ENCODE data around the gene SHISA7.

SHISA7 gene

DNA sequence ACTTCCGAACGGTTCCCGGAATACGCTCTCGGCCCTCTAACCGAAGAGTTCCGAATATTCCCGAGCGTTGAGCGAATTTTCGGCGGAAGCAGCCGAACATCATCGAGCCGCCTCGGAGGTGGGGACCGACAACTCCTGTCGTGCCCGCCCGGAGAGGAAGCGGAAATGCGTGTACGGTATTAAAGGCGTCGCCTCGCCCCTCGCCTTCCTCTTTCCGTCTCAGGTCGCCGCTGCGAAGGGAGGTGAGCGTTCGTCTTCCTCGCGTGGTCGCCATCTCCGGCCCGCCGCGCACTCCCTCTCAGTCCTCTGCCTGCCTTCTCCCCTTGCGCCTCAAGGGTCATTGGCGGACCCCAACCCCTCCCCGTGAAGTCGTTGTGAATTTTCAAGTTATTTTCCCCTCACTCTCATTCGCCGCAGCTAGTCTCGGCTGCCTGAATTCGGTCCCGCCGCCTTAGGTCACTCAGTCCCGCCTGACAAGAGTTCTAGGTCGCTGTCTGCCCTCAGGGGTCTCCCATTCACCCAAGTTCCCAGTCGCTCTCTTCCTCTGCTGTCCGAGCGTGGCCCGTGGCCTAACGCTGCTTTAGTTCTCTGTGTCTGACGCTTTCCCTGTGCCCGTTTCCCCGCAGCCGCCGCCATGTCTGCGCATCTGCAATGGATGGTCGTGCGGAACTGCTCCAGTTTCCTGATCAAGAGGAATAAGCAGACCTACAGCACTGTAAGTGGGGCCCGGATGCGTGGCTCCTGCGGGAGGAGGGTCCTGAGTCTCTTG, 57.2 kb downstream of the SHISA7 start, which contains the start of gene RPL28:
TSS of gene RPL28 (plus strand) at position 209 of the 769 bp plus-strand sequence. CDS start at position 635, 426 bp downstream.
- DNase-seq = peak; percentile 99

DNA sequence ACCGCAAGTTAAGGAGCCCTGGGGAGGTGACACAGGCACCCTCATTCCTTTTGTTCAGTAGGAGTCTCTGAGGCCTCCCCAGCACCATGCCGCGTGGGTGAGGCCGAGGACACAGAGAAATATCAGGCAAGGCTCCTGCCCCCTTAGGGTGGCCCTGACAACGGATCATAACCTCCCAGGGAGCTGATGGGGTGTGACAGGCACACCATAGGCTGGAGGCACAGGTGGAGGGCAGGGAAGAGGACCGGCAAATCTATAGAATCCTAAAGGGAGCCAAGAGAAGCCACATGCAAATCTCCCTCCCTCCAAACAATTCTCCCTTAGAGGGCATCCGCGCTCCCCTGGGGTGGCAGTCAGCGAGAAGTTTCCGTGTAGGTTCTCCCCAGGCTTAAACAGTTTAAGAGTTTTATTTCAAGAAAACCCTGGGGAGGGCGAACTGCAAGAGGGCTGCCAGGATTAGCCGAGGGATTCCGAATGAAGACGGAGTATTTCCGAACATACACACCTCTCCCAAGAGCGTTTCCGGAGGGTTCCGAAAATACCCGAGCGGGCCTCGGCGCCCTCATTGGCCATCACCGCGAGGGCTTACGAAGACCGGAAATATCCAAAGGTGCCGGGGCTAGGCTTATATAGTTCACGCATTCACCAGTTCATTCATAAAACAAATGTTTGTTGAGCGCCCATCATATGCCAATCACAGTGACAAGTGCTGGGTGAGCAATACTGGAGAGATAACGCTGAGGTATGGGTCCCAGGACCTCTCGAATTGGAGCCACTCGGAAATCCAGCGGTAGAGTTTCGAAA, 58.0 kb downstream of the SHISA7 start:
- peak; percentile 97 for DNase-seq

DNA sequence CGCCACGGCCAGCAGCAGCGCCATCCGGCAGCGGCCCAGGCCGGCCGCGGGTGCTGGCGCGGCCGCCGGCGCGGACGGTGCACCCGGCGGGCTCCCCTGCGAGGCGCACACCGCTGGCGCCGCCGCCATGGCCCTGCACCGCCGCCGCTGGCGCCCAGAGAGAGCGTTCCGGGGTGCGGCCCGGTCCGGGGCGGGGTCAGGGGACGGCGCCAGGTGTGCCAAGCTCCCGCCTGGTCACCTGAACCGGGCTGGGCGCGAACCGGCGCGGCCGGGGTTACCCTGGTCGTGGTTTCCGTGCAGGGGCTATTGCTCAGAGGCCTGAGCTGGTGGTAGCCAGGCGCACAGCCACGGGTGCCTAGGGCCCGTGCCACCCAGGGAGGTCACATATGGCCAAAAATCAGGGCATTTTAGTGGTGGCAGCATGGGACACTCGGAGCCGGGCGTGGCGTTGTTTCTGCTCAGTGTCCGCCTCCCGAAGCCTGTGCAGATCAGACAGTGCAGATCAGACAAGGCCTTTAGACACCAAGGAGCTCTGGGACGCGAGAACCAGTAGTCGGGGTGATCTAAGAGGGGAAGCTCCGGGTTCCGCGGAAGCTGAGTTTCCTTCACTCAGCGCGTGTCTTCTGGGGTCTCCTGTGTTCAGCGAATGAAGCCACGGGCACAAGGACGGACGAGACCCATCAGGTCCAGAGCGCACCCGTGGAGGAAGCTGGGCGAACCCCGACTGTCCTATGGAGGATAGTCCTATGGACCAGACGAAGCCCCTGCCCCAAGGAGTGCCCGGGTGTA, 58.8 kb downstream of the SHISA7 start, which contains the start of gene TMEM238:
TSS of gene TMEM238 (minus strand) at position 162 of the 789 bp plus-strand sequence. CDS start at position 129, 33 bp downstream.
- DNase-seq = peak; percentile 44

DNA sequence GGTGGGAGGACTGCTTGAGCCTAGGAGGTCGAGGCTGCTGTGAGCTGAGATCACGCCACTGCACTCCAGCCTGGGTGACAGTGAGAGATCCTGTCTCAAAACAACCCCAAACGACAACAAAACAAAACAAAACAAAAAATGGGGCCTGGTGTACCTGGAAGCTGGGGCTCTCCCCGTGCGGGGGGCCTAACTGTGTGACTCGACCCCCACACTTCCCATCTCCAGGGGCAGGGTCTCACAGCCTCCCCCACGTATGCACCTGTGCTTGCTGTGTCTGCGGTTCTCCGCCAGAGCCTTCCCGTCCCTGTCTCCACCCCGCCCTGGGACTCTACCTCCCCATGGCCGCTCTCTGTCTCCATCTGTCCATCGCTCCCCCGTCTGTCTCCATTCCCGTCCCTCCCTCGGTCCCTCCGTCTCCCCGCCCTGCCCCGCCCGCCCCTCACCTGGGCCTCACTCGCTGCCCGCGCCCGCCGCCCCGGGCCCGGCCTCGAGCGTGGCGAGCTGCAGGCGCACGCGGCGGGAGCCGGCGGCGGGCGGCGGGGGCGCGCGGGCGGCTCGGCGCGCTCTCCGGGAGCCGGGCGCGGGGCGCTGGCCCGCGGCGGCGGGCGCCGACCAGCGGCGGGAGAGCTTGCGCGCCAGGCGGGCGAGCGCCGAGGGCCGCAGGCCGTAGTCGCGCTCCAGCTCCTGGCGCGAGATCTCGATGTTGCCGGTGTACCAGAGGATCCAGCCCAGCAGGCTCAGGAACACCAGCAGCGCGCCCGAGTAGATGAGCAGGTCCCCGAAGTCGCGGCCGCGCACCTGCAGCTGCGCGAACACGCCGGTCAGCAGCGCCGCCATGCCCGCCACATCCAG, 59.6 kb downstream of the SHISA7 start:
- DNase-seq = peak; percentile 50

- no peak for DNase-seq
These were observed 60.5 kb downstream of the SHISA7 start for GRCh38 chr19:55382522-55383054.

DNA sequence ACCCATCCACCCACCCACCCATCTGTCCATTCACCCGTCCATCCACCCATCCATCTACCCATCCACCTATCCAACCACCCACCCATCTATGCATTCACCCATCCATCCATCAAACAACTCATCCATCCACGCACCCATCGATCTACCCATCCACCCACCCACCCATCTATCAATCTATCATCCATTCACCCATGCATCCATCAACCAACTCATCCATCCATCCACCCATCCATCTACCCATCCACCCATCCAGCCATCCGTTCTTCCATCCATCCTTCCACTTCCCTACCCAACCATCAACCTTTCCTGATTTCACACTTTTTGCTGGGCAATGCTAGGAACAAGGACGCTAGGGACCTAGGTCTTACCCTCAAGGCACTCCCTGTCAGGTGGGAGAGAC, 61.1 kb downstream of the SHISA7 start:
- no peak for DNase-seq

DNA sequence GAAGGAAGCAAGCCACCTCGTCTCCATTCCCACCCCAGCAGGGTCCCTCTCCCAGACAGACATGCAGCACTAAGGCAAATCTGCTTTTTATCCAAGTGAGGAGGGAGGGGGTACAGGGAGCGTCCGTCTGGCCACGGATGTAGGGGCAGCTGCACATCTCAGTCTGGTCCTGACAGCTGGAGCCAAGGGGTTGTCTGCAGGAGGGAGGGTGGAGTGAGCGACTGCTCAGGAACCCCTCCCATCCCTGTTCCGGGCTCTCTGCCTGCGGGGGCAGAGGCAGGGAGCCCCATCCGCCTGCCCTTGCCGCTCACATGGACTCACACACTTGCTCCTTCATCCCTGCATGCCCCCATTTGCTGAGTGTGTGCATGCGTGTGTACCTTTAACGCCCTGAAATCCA, 63.9 kb downstream of the SHISA7 start:
- no peak for DNase-seq
